ENCODE measurements around the gene UNC13A.
"Not testable (repeated sequence)": the region's sequence is repeated elsewhere in the genome, so short reads cannot be mapped to it uniquely, and the experiment has no call there.

UNC13A gene

GRCh38 chr19:17598953-17599352, 89.2 kb downstream of the UNC13A start:
- in situ Hi-C loops (cut with HindIII; ENCODE audit: low sequenced_read_pairs): no loop called here
- TF ChIP-seq CTCF (IDR thresholded peaks at IDR 0.05; ENCODE audit: low read depth, low read length, missing control alignments): no peak
- DNase-seq (ENCODE audit: low read depth): no peak
- no peak overlapping the region for H3K4me3 ChIP-seq (ENCODE audit: low read depth, low read length)

- DNase-seq (ENCODE audit: low read depth); in situ Hi-C loops (cut with HindIII; ENCODE audit: low sequenced_read_pairs); H3K4me3 ChIP-seq (ENCODE audit: low read depth, low read length): not testable (repeated sequence)
Observed at GRCh38 chr19:17598063-17598462, 90.1 kb downstream of the UNC13A start.

GRCh38 chr19:17594296-17594695, 93.9 kb downstream of the UNC13A start:
- in situ Hi-C loops (cut with HindIII; ENCODE audit: low sequenced_read_pairs); DNase-seq (ENCODE audit: low read depth); H3K4me3 ChIP-seq (ENCODE audit: low read depth, low read length): not testable (repeated sequence)

GRCh38 chr19:17590866-17591265, 97.3 kb downstream of the UNC13A start:
- no peak overlapping the region for H3K4me3 ChIP-seq (ENCODE audit: low read depth, low read length)
- TF ChIP-seq CTCF (IDR thresholded peaks at IDR 0.05; ENCODE audit: low read depth, low read length, missing control alignments): no peak
- in situ Hi-C loops (cut with HindIII; ENCODE audit: low sequenced_read_pairs): no loop called here
- no peak for DNase-seq (ENCODE audit: low read depth)

- H3K4me3 ChIP-seq (ENCODE audit: low read depth, low read length); DNase-seq (ENCODE audit: low read depth); in situ Hi-C loops (cut with HindIII; ENCODE audit: low sequenced_read_pairs): not testable (repeated sequence)
Observed at GRCh38 chr19:17585395-17585794, 102.8 kb downstream of the UNC13A start.

GRCh38 chr19:17584132-17584531, 104.0 kb downstream of the UNC13A start:
- H3K4me3 ChIP-seq (ENCODE audit: low read depth, low read length): no peak overlapping the region
- no peak for DNase-seq (ENCODE audit: low read depth)
- in situ Hi-C loops (cut with HindIII; ENCODE audit: low sequenced_read_pairs): no loop called here
- TF ChIP-seq CTCF (IDR thresholded peaks at IDR 0.05; ENCODE audit: low read depth, low read length, missing control alignments): no peak

GRCh38 chr19:17582613-17583012, 105.5 kb downstream of the UNC13A start:
- no peak for TF ChIP-seq CTCF (IDR thresholded peaks at IDR 0.05; ENCODE audit: low read depth, low read length, missing control alignments)
- in situ Hi-C loops (cut with HindIII; ENCODE audit: low sequenced_read_pairs): no loop called here
- no peak for DNase-seq (ENCODE audit: low read depth)

GRCh38 chr19:17581211-17581874, 106.8 kb downstream of the UNC13A start:
- TF ChIP-seq CTCF (IDR thresholded peaks at IDR 0.05; ENCODE audit: low read depth, low read length, missing control alignments): no peak
- in situ Hi-C loops (cut with HindIII; ENCODE audit: low sequenced_read_pairs): no loop called here
- DNase-seq (ENCODE audit: low read depth): no peak
- no peak overlapping the region for H3K4me3 ChIP-seq (ENCODE audit: low read depth, low read length)

More at GRCh38 chr19:17582613-17583012, 105.5 kb downstream of the UNC13A start:
- no peak overlapping the region for H3K4me3 ChIP-seq (ENCODE audit: low read depth, low read length)

All from astrocyte of the cerebellum (primary cell).